HG02759 (cell line): ENCODE data around the gene SEMA3F.

Experiments
- ATAC-seq: cut with Tn5 transposase; IDR thresholded peaks from one replicate; pipeline ENCODE4 v1.9.1; 2021; ENCODE audit warnings: mild to moderate bottlenecking, moderate library complexity; ENCODE audit not compliant: unreplicated experiment

The SEMA3F gene

DNA sequence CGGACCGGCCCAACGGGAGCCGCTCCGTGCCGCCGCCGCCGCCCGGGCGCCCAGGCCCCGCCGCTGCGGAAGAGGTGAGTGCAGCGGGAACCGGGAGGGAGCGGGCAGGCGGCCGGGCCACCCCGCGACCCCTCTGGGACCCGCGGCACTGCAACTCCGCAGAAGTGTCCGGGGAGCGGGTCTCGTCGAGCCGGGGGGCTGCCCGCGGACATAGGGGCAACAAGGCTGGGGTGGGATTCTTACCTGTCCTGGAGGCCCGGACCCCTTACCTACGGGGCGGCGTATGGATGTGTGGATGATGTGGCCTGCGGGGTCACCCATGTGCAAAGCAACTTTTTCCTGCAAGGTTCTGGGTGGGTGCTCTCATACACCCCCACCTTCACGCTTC lies 361 bp downstream of the SEMA3F start:
- no peak for ATAC-seq

GRCh38 chr3:50155891-50156290 lies 767 bp downstream of the SEMA3F start:
- ATAC-seq = no peak

DNA sequence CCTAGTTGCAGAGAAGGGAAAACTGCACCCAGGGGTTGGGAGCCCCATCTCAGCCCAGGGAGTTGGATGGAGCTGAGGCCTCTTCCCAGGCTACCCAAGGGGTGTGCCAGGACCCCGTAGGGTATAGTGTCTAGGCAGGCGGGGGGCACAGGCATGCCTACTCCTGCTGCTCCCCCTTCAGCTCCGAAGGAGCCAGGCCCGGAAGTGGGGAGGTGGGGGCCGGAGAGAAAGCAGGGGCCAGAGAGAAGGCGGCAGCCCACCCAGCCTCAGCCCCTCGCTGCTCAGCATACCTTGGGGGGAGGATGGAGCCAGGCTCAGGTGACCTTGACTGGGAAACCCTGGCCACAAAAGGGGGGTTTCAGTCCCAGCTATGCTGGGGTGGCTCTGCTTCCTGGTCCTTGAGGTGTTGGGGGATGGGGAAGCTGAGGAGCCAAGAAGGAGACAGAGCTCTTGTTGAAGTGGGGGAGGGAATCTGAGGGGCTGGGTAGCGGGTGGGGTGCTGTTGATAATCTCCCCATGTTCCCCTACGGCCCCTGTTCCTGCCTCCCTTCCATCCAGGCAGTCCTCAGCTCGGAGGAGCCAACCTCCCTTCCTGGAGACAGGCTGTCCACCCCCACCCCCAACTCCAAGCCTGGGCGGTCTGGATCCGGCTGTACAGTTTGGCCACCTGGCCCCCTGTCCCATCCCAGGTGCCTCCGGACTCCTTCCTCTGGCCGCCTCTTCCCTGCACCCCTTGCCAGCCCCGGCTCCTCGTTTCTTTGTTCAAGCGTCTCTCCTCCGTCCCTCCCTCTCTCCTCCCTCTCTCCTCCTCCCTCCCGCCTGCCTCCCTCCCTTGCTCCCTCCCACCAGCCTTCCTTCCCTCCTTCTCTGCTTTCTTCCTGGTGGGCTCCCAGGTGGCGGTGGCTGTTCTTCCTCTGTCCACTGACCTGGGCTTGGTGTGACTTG lies 1.7 kb downstream of the SEMA3F start:
- no peak for ATAC-seq

- no peak for ATAC-seq
Measured at GRCh38 chr3:50157827-50158529, 2.9 kb downstream of the SEMA3F start.

- no peak for ATAC-seq
Measured at GRCh38 chr3:50158530-50159146, 3.5 kb downstream of the SEMA3F start.

DNA sequence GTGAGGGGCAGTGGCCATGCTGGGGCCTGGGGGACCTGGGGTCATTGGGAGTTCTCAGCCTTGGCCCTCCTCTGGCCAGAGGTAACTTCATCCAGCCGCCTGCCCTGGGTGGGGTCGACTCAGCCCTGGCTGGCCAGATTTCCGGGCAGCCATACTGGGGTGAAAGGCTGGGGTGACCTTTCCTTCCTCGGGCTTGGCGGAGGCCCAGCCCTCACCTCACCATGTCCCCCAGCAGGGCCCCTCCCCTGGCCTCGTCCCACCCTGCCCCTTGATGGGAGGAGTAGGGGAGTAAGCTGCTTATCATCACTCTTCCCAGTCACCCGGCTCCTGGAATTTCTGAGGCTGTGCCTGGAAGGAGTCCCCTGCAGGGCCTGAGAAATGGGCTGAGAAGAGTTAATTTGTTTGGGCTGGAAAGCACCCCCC lies 5.4 kb downstream of the SEMA3F start:
- no peak for ATAC-seq

DNA sequence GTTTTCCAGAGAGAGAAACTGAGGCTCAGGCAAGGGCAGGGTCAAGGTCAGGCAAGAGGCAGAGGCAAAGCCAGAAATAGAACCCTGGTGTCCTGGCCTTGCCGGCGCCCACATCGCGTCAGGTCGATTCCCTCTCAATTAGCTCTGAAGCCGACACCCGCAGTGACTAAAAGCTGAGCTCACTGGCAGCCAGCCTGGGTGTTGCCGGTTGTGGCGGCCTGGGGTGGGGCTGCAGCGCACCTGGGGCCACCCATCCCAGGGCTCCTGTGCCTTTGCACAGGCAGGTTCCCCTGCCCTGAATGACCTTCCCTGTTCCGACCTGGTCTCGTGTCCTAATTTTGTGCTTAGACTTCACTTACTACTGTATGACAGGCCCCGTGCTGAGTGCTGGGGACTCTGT lies 6.2 kb downstream of the SEMA3F start:
- ATAC-seq = no peak

GRCh38 chr3:50162034-50162883 lies 7.1 kb downstream of the SEMA3F start:
- ATAC-seq = no peak

DNA sequence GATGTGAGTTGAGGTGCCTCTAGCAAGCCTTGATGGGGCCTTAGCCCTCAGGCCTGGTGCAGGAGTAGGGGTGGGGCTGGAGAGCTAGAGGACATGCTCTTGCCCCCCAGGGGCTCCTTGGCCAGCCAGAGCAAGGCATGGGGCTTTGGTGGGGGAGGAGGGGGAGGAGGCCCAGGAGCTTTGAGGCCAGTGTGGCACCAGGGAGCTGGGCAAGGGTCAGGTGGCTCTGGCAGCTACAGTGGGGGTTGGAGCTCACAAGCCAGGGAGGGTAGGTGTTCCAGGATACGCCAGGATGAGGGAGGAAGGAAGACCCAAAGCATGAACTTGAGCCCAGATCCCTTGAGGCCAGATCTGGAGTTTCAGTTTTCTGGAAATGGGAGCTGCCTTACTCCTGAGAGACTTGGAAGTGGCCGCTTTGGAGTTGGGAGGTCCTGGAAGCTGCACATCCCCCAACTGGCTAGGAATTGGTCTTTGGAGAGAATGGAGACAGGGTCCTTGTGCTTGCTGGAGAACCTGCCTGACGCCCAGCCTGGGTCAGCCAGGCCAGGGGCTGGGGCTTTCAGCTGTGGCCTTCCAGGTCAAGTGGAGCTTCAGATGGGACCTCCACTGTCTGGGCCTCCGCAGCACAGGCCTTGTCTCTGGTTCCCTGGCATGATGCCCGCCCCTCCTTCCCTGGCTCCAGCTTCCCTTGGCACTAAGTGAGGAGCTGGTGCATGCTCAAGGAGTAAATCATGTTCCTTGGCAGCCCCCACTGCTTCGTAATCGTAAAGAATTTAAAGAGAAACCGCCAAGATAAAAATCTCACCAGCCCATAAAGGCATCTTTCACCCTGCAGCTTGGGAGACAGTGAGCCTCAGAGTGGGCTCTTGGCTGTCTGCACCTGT lies 8.7 kb downstream of the SEMA3F start:
- no peak for ATAC-seq

DNA sequence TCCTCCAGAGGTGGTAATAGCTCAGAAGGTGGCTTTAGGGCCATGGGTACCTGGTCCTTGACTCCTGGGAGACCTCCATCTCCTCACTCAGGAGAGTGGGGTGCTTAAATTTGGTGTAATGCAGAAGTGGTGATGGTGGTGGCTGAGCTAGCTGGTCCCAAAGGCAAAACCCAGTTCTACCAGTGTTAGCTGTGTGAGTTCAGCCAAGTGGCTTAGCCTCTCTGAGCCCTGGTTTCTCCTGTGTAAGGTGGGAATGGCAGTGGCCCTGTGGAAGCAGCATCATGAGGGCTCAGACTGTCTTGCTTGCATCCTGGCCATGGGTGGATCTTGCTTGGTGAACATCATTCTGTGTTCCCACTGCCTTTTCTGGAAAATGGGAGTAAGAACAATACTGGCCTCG lies 9.4 kb downstream of the SEMA3F start:
- ATAC-seq = no peak

GRCh38 chr3:50164984-50165909 lies 10.1 kb downstream of the SEMA3F start:
- ATAC-seq = no peak

DNA sequence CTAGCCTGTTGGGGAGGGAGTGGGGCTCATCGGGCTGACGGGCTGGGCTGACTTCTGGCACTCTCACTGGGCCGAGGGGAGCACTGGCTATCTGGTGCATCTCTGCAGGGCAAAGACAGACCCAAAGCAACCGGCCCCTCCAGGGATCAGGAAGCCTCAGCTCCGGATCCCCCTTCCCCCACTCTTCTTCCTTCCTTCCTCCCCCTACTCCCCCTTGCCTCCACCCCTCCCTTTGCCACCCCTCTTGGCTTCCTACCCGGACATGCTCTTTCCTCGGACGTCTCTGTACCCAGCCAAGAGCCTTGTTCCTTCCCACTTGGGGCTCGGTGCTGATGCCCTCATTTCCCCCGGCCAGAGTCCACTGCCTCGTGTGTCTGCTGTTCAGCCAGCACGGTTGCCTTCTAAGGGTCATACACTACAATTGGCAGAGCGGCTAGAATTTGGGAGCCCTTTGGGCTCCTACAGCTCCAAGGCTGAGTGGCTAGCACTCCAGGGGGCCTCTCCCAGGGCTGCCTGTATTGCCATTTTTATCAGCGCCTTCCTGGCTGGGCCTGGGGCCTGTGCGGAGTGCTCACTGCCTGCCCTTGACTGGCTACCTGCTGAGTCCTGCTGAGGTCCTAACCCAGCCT lies 10.9 kb downstream of the SEMA3F start:
- no peak for ATAC-seq

DNA sequence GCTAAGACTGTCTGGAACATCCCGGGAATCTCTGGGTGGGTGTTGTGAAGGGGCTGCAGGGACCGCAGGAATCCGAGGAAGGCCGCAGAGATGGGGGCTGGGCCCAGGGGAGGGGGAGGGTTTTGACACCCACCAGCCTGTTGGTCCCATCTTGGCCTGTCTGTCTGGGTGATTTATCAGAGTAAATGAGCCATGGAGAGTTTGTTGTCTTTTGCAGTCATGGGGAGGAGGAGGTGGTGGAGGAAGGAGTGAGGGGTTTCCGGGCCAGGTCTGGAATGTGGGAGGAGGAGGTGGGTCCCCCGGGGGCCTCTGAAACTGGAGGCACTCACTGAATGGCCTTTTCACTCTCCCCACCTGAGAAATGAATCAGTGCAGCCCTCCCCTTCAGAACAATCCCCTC lies 11.5 kb downstream of the SEMA3F start:
- ATAC-seq = no peak

- ATAC-seq = no peak
Measured at GRCh38 chr3:50167069-50167840, 12.1 kb downstream of the SEMA3F start.

DNA sequence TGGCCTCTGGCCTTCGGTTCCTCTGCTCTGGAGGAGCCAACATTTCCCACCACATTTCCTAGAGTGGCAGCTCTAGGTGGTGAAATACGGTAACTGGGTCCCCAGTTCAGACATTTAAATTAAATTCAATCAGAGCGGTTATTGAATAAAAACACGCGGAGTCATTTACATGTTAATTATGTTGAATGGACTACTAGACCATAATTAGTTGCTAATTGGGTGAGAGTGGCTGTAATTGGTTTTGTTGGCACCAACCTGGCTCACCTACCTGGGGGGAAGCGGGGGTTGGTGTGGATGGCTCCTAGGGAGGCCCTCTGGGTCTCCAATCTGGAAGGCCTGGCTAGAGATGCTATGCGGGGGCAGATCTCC lies 12.7 kb downstream of the SEMA3F start:
- ATAC-seq = no peak

DNA sequence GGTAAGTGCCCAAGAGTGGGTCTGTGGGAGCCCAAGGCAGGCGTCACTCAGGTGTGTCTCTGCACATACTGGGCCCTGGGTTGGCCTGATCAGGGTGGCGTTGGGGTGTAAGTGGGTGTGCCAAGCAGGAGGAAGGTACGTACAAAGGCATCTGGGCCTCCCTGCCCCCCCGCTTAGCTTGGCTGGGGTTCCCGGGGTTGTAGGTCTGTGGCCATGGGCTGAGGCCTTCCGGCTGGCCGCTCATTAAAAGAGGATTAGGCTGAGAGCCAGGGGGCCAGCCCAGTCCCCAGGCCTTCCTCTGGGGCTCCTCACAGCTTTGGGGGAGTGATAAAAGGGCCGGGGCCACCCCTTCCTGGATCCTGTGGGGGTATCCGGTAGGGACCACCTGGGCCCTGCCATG lies 13.3 kb downstream of the SEMA3F start:
- ATAC-seq = no peak

GRCh38 chr3:50168791-50169190 lies 13.7 kb downstream of the SEMA3F start:
- no peak for ATAC-seq
